Mammary epithelial cell (primary cell): Measurements from ENCODE around the gene MPLKIP.
"Not testable (repeated sequence)": the region's sequence is repeated elsewhere in the genome, so short reads cannot be mapped to it uniquely, and the experiment has no call there.

Experiments
- EZH2 ChIP-seq: IDR thresholded peaks from 2 replicates; pipeline ENCODE4 v1.6.1; 2012; ENCODE audit warnings: low read length, inconsistent platforms, borderline replicate concordance
- TF ChIP-seq, protein P1 (sequence below), 2 donors: IDR thresholded peaks in 1 of 2; conservative IDR thresholded peaks in 1 of 2; 2 replicates each; pipeline ENCODE4 v1.5.1; 2011 to 2012; ENCODE audit warnings: inconsistent platforms in 2 of 2, low read length in 2 of 2, mild to moderate bottlenecking in 2 of 2, control low read depth in 1 of 2, low read depth in 1 of 2; ENCODE audit not compliant: insufficient read depth in 1 of 2; ENCODE audit errors: extremely low read depth in 1 of 2

DNA sequence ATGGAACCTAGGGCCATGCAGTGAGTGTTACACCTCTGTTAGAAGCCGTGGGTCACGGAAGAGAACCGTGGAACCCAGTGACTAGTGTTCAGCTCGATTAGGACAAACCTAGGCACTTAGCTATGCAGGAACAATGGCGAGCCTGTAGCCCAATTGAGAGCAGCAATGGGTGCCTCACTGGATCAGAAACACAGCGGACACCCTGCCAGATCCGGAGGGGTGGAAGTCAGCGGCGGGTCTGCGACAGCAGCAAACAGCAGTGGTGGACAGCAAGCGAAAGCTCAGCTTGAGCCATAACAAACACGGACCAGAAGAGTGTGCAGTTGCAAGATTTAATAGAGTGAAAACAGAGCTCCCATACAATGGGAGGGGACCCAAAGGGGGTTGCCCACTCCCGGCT is 38.7 kb upstream of the MPLKIP start:
- TF ChIP-seq, protein P1, sequence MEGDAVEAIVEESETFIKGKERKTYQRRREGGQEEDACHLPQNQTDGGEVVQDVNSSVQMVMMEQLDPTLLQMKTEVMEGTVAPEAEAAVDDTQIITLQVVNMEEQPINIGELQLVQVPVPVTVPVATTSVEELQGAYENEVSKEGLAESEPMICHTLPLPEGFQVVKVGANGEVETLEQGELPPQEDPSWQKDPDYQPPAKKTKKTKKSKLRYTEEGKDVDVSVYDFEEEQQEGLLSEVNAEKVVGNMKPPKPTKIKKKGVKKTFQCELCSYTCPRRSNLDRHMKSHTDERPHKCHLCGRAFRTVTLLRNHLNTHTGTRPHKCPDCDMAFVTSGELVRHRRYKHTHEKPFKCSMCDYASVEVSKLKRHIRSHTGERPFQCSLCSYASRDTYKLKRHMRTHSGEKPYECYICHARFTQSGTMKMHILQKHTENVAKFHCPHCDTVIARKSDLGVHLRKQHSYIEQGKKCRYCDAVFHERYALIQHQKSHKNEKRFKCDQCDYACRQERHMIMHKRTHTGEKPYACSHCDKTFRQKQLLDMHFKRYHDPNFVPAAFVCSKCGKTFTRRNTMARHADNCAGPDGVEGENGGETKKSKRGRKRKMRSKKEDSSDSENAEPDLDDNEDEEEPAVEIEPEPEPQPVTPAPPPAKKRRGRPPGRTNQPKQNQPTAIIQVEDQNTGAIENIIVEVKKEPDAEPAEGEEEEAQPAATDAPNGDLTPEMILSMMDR (conservative IDR thresholded peaks at IDR 0.05 in 1 of 2, IDR thresholded peaks at IDR 0.05 in 1 of 2; ENCODE audit: extremely low read depth in 1 of 2, insufficient read depth in 1 of 2, low read depth in 1 of 2, low read length in 2 of 2), result not testable (repeated sequence)
- TF ChIP-seq EZH2, result not testable (repeated sequence)
